Heart left ventricle (tissue), 16 donors: ENCODE measurements around the gene TXN2. TPM values are rescaled to one million over a fixed set of nuclear protein-coding genes. Genes with fewer than 3 reads are reported as not detected.

Source experiments
- ATAC-seq, 4 donors: fragments of 200-7000 bp; cut with Tn5 transposase; one replicate each; pipeline ENCODE4 v1.9.1; 2020 to 2022; ENCODE audit warnings: moderate library complexity in 4 of 4, mild to moderate bottlenecking in 3 of 4, moderate number of reproducible peaks in 1 of 4
- DNase-seq, 5 donors: peaks; one replicate each; pipeline ENCODE4 v3.0.0-alpha.2; 2020
- H3K27ac ChIP-seq, 12 donors: fragments of 200-600 bp; sonication (generic) in 4 of 12; one replicate each; pipeline versions ENCODE4 v1.5.0 to v1.8.0; 2016 to 2022; ENCODE audit warnings: mild to moderate bottlenecking in 2 of 12
- H3K27me3 ChIP-seq, 9 donors: fragments of 200-600 bp; sonication (generic) in 2 of 9; one replicate each; pipeline versions ENCODE4 v1.5.1 to v1.8.0; 2016 to 2022; ENCODE audit warnings: mild to moderate bottlenecking in 3 of 9
- H3K36me3 ChIP-seq, 9 donors: fragments of 200-600 bp; sonication (generic) in 2 of 9; one replicate each; pipeline versions ENCODE4 v1.5.0 to v1.8.0; 2018 to 2022; ENCODE audit warnings: mild to moderate bottlenecking in 2 of 9
- H3K4me1 ChIP-seq, 12 donors: fragments of 200-600 bp; sonication (generic) in 4 of 12; one replicate each; pipeline versions ENCODE4 v1.5.0 to v1.8.0; 2016 to 2022; ENCODE audit warnings: mild to moderate bottlenecking in 3 of 12
- H3K4me3 ChIP-seq, 12 donors: fragments of 200-600 bp; sonication (generic) in 4 of 12; one replicate each; pipeline versions ENCODE4 v1.5.0 to v1.8.0; 2017 to 2022; ENCODE audit warnings: mild to moderate bottlenecking in 9 of 12, moderate library complexity in 4 of 12
- H3K9me3 ChIP-seq, 12 donors: fragments of 200-600 bp; sonication (generic) in 4 of 12; one replicate each; pipeline versions ENCODE4 v1.5.0 to v1.8.0; 2016 to 2022; ENCODE audit warnings: mild to moderate bottlenecking in 1 of 12
- CTCF ChIP-seq, 12 donors: fragments of 200-600 bp; sonication (generic) in 4 of 12; IDR thresholded peaks; one replicate each; pipeline versions ENCODE4 v1.5.0 to v1.8.0; 2018 to 2022; ENCODE audit warnings: antibody characterized with exemption in 12 of 12, mild to moderate bottlenecking in 5 of 12
- POLR2A ChIP-seq, 2 donors: fragments of 450-650 bp; IDR thresholded peaks; one replicate each; pipeline ENCODE4 v1.6.1; 2017; ENCODE audit warnings: antibody characterized with exemption in 2 of 2, mild to moderate bottlenecking in 2 of 2, moderate library complexity in 2 of 2
- WGBS, 4 donors: extraction: QIAGEN DNeasy Blood & Tissue Kit in 2 of 4; methylation state at CpG; one replicate each; pipeline versions ENCODE4 v1.1.5 to v1.1.7; 2013 to 2018; 5-methylcytosine and 5-hydroxymethylcytosine counted together
- intact Hi-C, 10 donors: fragments of 100-400 bp; cut with DNase I; formaldehyde crosslinking; loops; one replicate each; pipeline versions ENCODE4 v1.11.1 to v1.14.2; 2022
- polyA plus RNA-seq, 2 donors: library from polyadenylated mRNA; stranded (reverse); fragments of 200-250 nt; gene quantifications; one replicate each; pipeline ENCODE4 v1.2.3, GENCODE V29; 2013
- total RNA-seq, 9 donors: library from RNA; depleted of rRNA in 2 of 9; stranded (reverse); fragments of >200 nt in 2 of 9; fragmentation: NEBNext Ultra II Directional in 3 of 9; extraction: Animal tissue kit (Norgen Biotek cat#: 25700) in 3 of 9; gene quantifications; one replicate each; pipeline versions ENCODE4 v1.1.0 to v1.2.4, GENCODE V29; 2016 to 2023
- donor health status: ischemic (EF 13 %, LVEDD 7.1; RV severe dilation, severe dysfunction).
- donor health status: healthy with polysubstance abuse.
- donor health status: DM: no; HTN: yes; CAD: no.
- donor health status: DM: no; HTN: no; CAD: no.
- donor health status: ischemic (EF 25% LVEDD 6.9; RV normal size, moderate dysfunction).
- donor health status: ischemic (EF 25% LVEDD 5.7; RV mildly dilated, moderate dysfunction).
- donor health status: healthy.
- donor health status: DM: yes; HTN: yes; CAD: no.
- donor health status: ischemic (EF 35%, LVEDD 5.7; RV mildly dilated, moderate dysfunction).
- donor health status: nonischemic (EF 11% LVEDD 7.7; RV severe dilation, severe dysfunction).
- donor health status: DM: yes; HTN: yes; CAD: no.
- donor health status: PGD.
- donor health status: ischemic (EF 29% LVEDD 5.4; RV normal size, mild dysfunction).
- donor health status: nonischemic (EF 23%, LVEDD 6.1; RV moderate dilation, normal function).

TXN2 gene
- total and polyA plus RNA-seq, 11 donors, result 87.9 to 160 (median 113) TPM

- H3K4me3 ChIP-seq, result no peak overlapping the region
- intact Hi-C loops, result loop anchor here in 6 of 10 donors (5.0 to 10.0 kb wide), 4 partner anchors 32 to 65 kb away; partner anchors contain the start of gene MYH9 (in 4 of the 6)
These were observed 31.8 kb downstream of the TXN2 start for GRCh38 chr22:36449596-36450175.

GRCh38 chr22:36447632-36448031 lies 33.8 kb downstream of the TXN2 start:
- DNase-seq (no peak), ATAC-seq (no peak)
- Histone ChIP-seq H3K4me3 (no peak overlapping the region), H3K36me3 (no peaks in the 10 kb centered on the region), H3K27me3 (no peaks in the 10 kb centered on the region), H3K9me3 (peaks cover 0 to 9% (median 0%) of the 10 kb centered on the region in 12 donors), H3K27ac (peak overlapping the region in 2 of 12 donors; percentile 7 to 28), H3K4me1 (peaks cover 5 to 78% (median 28%) of the 10 kb centered on the region in 12 donors)
- TF ChIP-seq CTCF (IDR thresholded peaks at IDR 0.05), result no peak
- TF ChIP-seq POLR2A (IDR thresholded peaks at IDR 0.05), result no peak
- 89 to 100% (median 95%) methylated on average over 2 of the region's 2 CpGs for whole genome bisulfite sequencing, 4 donors
- intact Hi-C loops, result loop anchor here in 1 of 10 donors (10.0 kb wide), 1 partner anchor 53 kb away; no protein-coding TSS in a partner anchor

More at GRCh38 chr22:36449596-36450175, 31.8 kb downstream of the TXN2 start:
- TF ChIP-seq POLR2A (IDR thresholded peaks at IDR 0.05) (no peak), CTCF (IDR thresholded peaks at IDR 0.05) (no peak)
- Histone ChIP-seq H3K36me3 (no peaks in the 10 kb centered on the region), H3K4me1 (peaks cover 5 to 90% (median 38%) of the 10 kb centered on the region in 12 donors), H3K27me3 (no peaks in the 10 kb centered on the region), H3K27ac (peak overlapping the region in 9 of 12 donors; percentile 8 to 98 (median 55)), H3K9me3 (peaks cover 0 to 9% (median 0%) of the 10 kb centered on the region in 12 donors)
- 58 to 65% (median 61%) methylated on average over 9 to 11 of the region's 11 CpGs for WGBS, 4 donors
- ATAC-seq (no peak), DNase-seq (no peak)

- TF ChIP-seq CTCF (IDR thresholded peaks at IDR 0.05), result no peak
- no peak for TF ChIP-seq POLR2A (IDR thresholded peaks at IDR 0.05)
- 63 to 72% (median 65%) methylated on average over 8 of the region's 8 CpGs for WGBS, 4 donors
- ATAC-seq, result peak in 3 of 4 donors; percentile 51 to 74 (median 73)
These were observed 36.2 kb downstream of the TXN2 start for GRCh38 chr22:36445158-36445668.

GRCh38 chr22:36443198-36443770 lies 38.2 kb downstream of the TXN2 start:
- H3K4me1 ChIP-seq, result peaks cover 0 to 59% (median 1%) of the 10 kb centered on the region in 12 donors
- DNase-seq (no peak), ATAC-seq (no peak)
- no peak for TF ChIP-seq POLR2A (IDR thresholded peaks at IDR 0.05)
- TF ChIP-seq CTCF (IDR thresholded peaks at IDR 0.05), result no peak
- H3K9me3 ChIP-seq, result peaks cover 0 to 9% (median 0%) of the 10 kb centered on the region in 12 donors
- no peaks in the 10 kb centered on the region for H3K36me3 ChIP-seq
- WGBS, 4 donors, result 78 to 86% (median 81%) methylated on average over 8 of the region's 8 CpGs
- no peaks in the 10 kb centered on the region for H3K27me3 ChIP-seq
- intact Hi-C loops, result loop anchor here in 1 of 10 donors (10.0 kb wide), 1 partner anchor 48 kb away; no protein-coding TSS in a partner anchor
- no peak overlapping the region for H3K4me3 ChIP-seq
- H3K27ac ChIP-seq, result no peak overlapping the region

More at GRCh38 chr22:36445158-36445668, 36.2 kb downstream of the TXN2 start:
- H3K27me3 ChIP-seq, result no peaks in the 10 kb centered on the region
- peak overlapping the region in 11 of 12 donors; percentile 3 to 76 (median 51) for H3K27ac ChIP-seq
- H3K4me3 ChIP-seq, result no peak overlapping the region
- intact Hi-C loops, result loop anchor here in 1 of 10 donors (10.0 kb wide), 1 partner anchor 50 kb away; no protein-coding TSS in a partner anchor
- H3K9me3 ChIP-seq, result peaks cover 0 to 9% (median 0%) of the 10 kb centered on the region in 12 donors
- H3K36me3 ChIP-seq, result no peaks in the 10 kb centered on the region
- DNase-seq, result peak in 3 of 5 donors; percentile 77 to 85 (median 79)
- H3K4me1 ChIP-seq, result peaks cover 0 to 63% (median 14%) of the 10 kb centered on the region in 12 donors
